K562 (cell line): ENCODE results near the gene S100A6.

Source experiments
- NFATC3 ChIP-seq: fragments of 450-650 bp; IDR thresholded peaks from 2 replicates; pipeline ENCODE4 v1.6.1; 2017; ENCODE audit warnings: mild to moderate bottlenecking
- NONO ChIP-seq, 2 experiments: fragments of 200-400 bp in 1 of 2; fragments of 450-650 bp in 1 of 2; formaldehyde crosslinking in 1 of 2; IDR thresholded peaks; 2 replicates each; pipeline ENCODE4 v1.6.1; 2017; ENCODE audit warnings: low read depth in 2 of 2, mild to moderate bottlenecking in 2 of 2, moderate library complexity in 2 of 2, low read length in 1 of 2
- ZNF263 ChIP-seq: sonication (generic); formaldehyde crosslinking; IDR thresholded peaks from 2 replicates; pipeline ENCODE4 v1.8.0; 2022; ENCODE audit warnings: mild to moderate bottlenecking, missing genetic modification reagents, borderline replicate concordance

DNA sequence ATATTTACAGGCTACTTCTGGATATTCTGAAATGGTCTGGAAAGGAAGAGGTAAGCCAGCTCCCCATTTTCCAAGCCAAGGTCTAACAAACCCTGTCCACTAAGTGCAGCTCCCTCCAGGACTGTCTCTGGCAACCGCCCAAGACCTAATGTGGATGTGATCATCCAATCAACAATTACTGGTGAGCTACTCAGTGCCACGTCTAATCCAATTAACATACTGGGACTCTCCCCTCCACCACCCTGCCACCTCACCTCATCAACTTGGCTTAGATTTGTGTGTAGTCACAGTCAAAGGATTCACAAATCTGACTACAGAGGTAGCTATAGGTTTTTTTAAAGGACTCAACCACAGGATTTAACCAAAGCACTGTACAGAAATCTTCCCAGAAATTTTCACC lies 49.9 kb downstream of the S100A6 start:
- TF ChIP-seq NONO (IDR thresholded peaks at IDR 0.05; ENCODE audit: low read depth in 2 of 2, low read length in 1 of 2) (no peak), ZNF263 (CRISPR knock-in tag) (no peak), NFATC3 (no peak)
